Keratinocyte (primary cell): ENCODE results near the gene NAT16.

Experiments used
- CTCF ChIP-seq, 3 experiments: IDR thresholded peaks in 1 of 3; conservative IDR thresholded peaks in 1 of 3; optimal IDR thresholded peaks in 1 of 3; 2 replicates in 2 of 3; 3 replicates in 1 of 3; pipeline versions ENCODE3 to v1.5.1; 2011; ENCODE audit warnings: low read length in 3 of 3, mild to moderate bottlenecking in 3 of 3, moderate library complexity in 2 of 3, control low read depth in 1 of 3, inconsistent platforms in 1 of 3; ENCODE audit not compliant: insufficient read depth in 2 of 3; ENCODE audit errors: extremely low read depth in 1 of 3
- EZH2 ChIP-seq: IDR thresholded peaks from one replicate; pipeline ENCODE4 v1.6.1; 2012; ENCODE audit warnings: inconsistent platforms, mild to moderate bottlenecking, low read length, moderate library complexity

GRCh38 chr7:101223528-101223927 is 43.4 kb upstream of the NAT16 start:
- TF ChIP-seq CTCF (optimal IDR thresholded peaks at IDR 0.05 in 1 of 3, IDR thresholded peaks at IDR 0.05 in 1 of 3, conservative IDR thresholded peaks at IDR 0.05 in 1 of 3; ENCODE audit: extremely low read depth in 1 of 3, insufficient read depth in 2 of 3, low read length in 3 of 3) (no peak), EZH2 (no peak)
